Right renal pelvis (tissue), 4 donors: Measurements from ENCODE around the gene MAP4K2. TPM values are rescaled to one million over a fixed set of nuclear protein-coding genes. Genes with fewer than 3 reads are reported as not detected.

Experiments used
- DNase-seq, 4 donors: peaks; one replicate each; pipeline ENCODE4 v3.0.0-alpha.2; 2013; ENCODE audit warnings: low read depth in 4 of 4, low spot score in 3 of 4, missing footprints in 1 of 4
- polyA plus RNA-seq, 4 donors: library from polyadenylated mRNA; unstranded; fragments of 120-200 nt; gene quantifications; one replicate each; pipeline ENCODE4 v1.2.1, GENCODE V29; 2013; ENCODE audit not compliant: insufficient read length in 4 of 4

MAP4K2 gene
- polyA plus RNA-seq, 4 donors, result 21.4 to 21.5 (median 21.4) TPM

- no peak for DNase-seq
These were observed 36.3 kb upstream of the MAP4K2 start for GRCh38 chr11:64839335-64839734.

DNA sequence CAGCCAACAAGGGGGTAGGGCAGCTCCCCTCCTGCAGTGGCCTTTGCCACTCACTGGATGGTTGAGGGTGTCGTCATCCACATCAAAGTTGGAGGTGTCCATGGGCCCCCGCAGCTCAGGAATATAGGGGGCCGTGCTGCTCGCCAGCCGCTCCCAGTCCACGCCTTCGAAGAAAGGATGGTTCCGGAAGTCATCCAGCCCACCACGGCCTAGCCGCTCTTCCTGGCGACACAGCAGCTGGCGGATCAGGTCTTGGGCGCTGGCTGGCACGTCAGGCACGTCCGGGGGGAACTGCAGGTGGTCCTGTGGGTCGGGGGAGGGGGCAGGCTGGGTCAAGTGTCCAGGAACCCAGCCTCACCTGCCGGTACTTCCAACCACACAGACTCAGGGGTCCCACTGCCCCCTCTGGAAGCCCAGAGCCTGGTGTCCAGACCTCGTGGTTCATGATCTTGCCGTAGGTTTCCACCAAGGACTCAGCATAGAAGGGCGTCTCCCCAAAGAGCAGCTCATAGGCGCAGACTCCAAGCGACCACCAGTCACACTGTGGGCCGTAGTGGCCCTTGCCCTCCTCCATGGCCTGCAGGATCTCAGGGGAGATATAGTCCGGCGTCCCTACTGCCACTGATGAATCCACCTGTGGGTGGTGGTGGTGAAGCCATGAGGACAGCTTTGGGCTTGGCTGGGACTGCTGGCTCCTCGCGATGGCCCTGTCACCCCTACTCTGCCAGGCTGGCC is 35.8 kb upstream of the MAP4K2 start:
- DNase-seq, result no peak

GRCh38 chr11:64837887-64838351 is 34.9 kb upstream of the MAP4K2 start:
- no peak for DNase-seq

DNA sequence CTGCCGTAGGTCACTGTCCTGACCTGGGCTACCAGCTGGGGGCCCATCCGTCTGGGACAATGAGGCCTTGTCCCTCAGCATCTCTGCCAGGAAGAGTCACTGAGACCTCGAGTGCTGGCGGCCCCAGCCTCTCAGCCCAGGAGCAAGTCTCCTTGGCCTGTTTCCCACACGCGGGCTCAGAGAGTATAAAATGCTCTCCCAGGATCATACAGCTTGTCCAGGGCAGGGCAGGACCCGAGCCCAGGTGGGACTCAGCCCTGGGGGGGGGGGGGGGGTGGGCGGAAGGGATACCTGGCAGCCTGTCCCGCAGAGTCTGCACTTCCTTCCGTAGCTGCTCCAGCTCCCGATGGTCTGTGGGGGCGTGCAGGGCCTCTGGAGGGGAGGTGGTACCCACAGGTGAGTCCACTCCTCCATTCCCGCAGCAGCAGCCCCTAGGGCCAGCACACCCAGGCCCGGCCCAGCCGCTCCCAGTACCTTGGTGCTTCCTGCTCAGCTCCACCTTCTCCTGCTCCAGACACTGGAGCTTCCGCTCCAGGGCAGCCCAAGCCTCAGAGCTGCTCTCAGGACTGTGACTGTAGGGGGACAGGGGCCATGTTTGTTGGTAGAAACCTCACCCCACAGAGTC is 33.5 kb upstream of the MAP4K2 start:
- no peak for DNase-seq

- no peak for DNase-seq
These were observed 32.8 kb upstream of the MAP4K2 start for GRCh38 chr11:64835616-64836447.

- DNase-seq, result no peak
These were observed 32.0 kb upstream of the MAP4K2 start for GRCh38 chr11:64834723-64835615.

GRCh38 chr11:64834031-64834722 is 31.2 kb upstream of the MAP4K2 start:
- no peak for DNase-seq

DNA sequence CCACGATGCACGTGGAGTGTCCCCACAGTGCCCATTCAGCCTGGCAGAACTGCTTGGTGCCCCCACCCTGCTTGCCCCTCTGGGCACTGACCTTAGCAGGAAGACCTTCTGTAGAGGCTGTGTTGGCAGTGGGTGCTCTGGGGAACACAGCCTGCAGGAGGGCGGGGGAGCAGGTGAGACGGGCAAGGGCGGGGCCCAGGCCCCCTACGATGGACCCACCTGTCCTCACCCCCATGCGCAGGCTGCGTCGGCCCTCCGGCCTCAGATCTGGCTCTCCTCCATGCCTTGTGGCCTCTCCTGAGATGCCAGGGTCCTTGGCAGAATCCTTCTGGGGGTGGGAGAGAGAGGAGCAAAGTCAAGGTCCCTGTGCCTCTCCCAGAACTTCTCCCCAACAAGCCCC is 30.5 kb upstream of the MAP4K2 start:
- DNase-seq, result no peak

DNA sequence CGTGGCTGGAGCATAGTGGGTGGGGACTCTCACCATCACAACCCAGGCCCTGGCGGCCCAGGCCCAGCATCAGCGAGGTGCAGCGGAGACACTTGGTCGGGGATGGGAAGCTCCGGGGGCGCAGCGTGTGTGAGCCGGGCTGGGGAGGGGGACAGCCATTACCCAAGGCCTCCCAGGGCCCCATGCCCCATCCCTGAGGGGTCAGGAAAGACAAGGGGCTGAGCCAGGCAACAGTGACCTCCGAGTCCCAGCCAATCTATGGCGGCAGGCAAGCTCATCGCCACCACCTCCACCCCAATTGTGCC is 30.1 kb upstream of the MAP4K2 start:
- no peak for DNase-seq

DNA sequence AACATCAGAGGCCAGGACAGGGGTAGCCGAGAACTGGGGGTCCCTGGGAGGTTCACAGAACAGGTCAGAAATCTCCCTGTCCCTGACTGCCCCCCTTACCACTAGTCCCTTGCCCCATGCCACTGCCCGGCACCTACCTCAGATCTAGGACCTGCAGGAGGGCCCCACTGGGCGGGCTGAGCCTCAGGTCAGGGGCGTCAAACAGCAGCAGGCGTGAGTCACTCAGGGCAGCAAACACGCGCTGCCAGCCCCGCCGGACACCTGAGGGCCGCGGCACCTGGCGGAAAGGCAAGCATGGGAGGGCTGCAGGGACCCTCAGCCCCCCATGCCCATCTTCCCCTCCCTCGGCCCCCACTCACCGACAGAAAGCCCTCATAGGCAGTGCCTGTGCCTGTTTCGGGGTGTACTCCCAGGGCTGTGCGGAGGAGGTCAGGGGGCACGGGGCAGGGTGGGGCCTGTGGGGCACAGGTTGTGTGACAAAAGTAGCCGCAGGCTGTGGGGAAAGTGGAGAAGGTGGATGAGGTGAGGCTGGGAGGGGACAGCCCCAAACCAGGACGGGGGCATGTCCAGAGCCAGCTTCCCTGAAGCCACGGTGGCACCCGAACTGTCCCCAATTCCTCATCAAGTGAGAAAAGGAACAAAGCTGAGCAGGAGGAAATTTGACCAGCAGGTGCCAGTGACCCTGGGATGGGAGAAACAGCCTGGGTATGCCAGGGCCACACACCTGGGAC is 29.6 kb upstream of the MAP4K2 start:
- DNase-seq, result no peak

DNA sequence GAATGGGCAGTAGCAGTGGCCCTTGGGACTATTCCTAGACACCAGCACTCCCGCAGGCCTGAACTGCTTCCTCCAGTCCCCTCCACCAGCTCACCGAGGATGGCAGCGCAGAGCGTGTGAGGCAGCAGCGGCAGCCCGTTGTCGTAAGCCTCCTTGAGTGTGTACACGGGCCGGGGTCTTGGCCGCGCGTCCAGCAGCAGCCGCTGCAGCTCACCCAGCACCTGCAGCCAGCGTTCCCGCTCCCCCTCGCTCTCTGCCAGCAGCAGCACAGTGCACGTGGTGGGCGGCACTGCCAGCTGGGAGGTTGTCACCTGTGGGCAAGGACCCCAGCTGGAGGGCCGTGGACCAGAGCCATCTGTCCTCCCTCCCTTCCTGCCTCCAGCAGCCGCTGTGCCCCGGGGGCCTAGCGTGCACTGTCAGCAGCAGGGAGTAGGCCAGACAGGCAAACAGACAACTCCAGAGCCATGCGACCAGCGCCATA is 28.4 kb upstream of the MAP4K2 start:
- DNase-seq, result no peak

- DNase-seq, result no peak
These were observed 26.7 kb upstream of the MAP4K2 start for GRCh38 chr11:64829536-64830251.

DNA sequence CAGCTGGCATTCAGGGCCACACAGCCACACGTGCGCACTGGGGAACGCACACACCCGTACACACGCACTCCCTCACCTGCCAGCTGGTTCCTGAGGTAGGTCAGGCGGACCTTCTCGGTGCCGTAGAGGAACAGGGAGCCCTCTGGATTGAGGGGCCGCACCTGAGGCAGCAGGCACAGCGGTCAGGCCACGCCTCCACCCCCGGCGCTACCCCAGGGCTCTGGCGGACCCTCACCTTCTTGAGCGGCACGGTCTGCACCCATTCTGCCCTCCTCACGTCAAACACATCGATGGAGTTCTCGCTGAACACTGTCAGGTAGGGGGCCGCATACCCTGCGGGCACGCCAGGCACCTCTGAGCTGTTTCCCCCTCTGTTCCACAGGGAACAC is 24.4 kb upstream of the MAP4K2 start:
- no peak for DNase-seq

GRCh38 chr11:64826578-64827450 is 23.8 kb upstream of the MAP4K2 start:
- DNase-seq, result no peak

DNA sequence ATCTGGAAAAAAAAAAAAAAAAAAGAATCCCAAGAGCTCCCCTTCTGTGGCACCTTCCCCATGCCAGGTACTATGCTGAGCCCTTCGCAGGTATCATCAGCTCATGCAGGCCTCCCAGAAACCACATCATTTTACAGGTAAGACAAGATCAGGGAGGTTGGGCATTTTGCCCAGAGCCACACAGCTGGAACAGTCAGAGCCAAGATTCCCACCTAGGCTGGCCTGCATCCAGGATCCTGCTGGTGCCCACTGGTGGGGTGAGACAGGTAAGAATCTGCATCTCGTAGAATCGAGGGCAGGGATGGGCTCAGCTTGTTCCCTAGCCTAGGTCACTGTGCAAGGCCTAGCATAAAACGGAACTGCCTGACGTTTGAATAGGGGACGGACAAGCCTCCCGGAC is 23.0 kb upstream of the MAP4K2 start:
- DNase-seq, result no peak

- no peak for DNase-seq
These were observed 20.6 kb upstream of the MAP4K2 start for GRCh38 chr11:64823568-64824119.

- DNase-seq, result no peak
These were observed 14.5 kb upstream of the MAP4K2 start for GRCh38 chr11:64817476-64817875.
